Right renal pelvis (tissue), 4 donors: ENCODE data around the gene VSIG1. TPM values are rescaled to one million over a fixed set of nuclear protein-coding genes. Genes with fewer than 3 reads are reported as not detected.

Experiments used
- polyA plus RNA-seq, 4 donors: library from polyadenylated mRNA; unstranded; fragments of 120-200 nt; gene quantifications; one replicate each; pipeline ENCODE4 v1.2.1, GENCODE V29; 2013; ENCODE audit not compliant: insufficient read length in 4 of 4

The VSIG1 gene
- polyA plus RNA-seq, 4 donors = 0.69 to 1.3 (median 0.97) TPM

Other genes with a start within 250 kb of the VSIG1 start
- gene MID2, start 219.2 kb upstream of the VSIG1 start, polyA plus RNA-seq = 10 to 100 TPM; 10.9 to 13.0 (median 11.9) TPM
- gene TEX13B, start 62.7 kb upstream of the VSIG1 start, polyA plus RNA-seq = not detected
- 10 to 100 TPM; 79.0 to 85.2 (median 82.8) TPM for gene PSMD10, start 46.5 kb downstream of the VSIG1 start, polyA plus RNA-seq
- 10 to 100 TPM; 10.9 to 13.1 (median 12.5) TPM for gene ATG4A, start 46.7 kb downstream of the VSIG1 start, polyA plus RNA-seq